Suprapubic skin (tissue), 3 donors: ENCODE results near the gene PTPRD.

Experiments used
- EP300 ChIP-seq: sonication (generic); formaldehyde crosslinking; IDR thresholded peaks from one replicate; pipeline ENCODE4 v1.6.1; 2017; ENCODE audit warnings: antibody characterized with exemption
- POLR2A ChIP-seq, 2 donors: fragments of 450-650 bp; IDR thresholded peaks; one replicate each; pipeline ENCODE4 v1.6.1; 2017; ENCODE audit warnings: antibody characterized with exemption in 2 of 2, mild to moderate bottlenecking in 2 of 2, moderate library complexity in 2 of 2
- TF ChIP-seq, protein P1 (sequence below), 2 donors: fragments of 200-600 bp in 1 of 2; fragments of 450-650 bp in 1 of 2; sonication (generic) in 1 of 2; IDR thresholded peaks; one replicate each; pipeline ENCODE4 v1.5.1; 2016 to 2019; ENCODE audit warnings: antibody characterized with exemption in 2 of 2, mild to moderate bottlenecking in 1 of 2, moderate library complexity in 1 of 2

DNA sequence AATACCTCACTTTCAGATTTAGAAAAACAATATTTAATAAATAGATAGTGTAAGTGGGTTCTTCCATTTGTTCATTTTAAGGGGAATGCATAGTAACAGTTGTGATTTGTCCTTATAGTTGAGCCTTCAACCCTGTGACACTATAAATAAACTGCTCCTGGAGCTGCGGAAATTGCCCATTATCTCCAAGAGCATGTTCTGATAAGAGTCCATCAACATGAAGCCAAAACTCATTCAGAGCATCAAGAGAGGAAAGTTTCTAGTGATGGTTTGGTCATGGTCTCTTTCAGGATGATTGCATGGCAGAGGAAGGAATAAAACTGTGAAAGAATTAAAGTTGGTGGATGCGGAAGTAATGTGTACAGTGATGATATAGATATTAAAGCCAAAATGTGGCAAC lies 2041.2 kb downstream of the PTPRD start:
- TF ChIP-seq, protein P1, sequence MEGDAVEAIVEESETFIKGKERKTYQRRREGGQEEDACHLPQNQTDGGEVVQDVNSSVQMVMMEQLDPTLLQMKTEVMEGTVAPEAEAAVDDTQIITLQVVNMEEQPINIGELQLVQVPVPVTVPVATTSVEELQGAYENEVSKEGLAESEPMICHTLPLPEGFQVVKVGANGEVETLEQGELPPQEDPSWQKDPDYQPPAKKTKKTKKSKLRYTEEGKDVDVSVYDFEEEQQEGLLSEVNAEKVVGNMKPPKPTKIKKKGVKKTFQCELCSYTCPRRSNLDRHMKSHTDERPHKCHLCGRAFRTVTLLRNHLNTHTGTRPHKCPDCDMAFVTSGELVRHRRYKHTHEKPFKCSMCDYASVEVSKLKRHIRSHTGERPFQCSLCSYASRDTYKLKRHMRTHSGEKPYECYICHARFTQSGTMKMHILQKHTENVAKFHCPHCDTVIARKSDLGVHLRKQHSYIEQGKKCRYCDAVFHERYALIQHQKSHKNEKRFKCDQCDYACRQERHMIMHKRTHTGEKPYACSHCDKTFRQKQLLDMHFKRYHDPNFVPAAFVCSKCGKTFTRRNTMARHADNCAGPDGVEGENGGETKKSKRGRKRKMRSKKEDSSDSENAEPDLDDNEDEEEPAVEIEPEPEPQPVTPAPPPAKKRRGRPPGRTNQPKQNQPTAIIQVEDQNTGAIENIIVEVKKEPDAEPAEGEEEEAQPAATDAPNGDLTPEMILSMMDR (IDR thresholded peaks at IDR 0.05) = no peak
- no peak for TF ChIP-seq POLR2A (IDR thresholded peaks at IDR 0.05)
- no peak for TF ChIP-seq EP300
